ENCODE results near the gene RNF115. TPM values are rescaled to one million over a fixed set of nuclear protein-coding genes. Genes with fewer than 3 reads are reported as not detected.
A peak's percentile ranks its signal among the peaks of the same experiment; 100 is the strongest.
"Not testable (repeated sequence)": the region's sequence is repeated elsewhere in the genome, so short reads cannot be mapped to it uniquely, and the experiment has no call there.

The RNF115 gene
- total RNA-seq, 4 donors from 2014 or later: 34.3 to 54.9 (median 39.9) TPM

DNA sequence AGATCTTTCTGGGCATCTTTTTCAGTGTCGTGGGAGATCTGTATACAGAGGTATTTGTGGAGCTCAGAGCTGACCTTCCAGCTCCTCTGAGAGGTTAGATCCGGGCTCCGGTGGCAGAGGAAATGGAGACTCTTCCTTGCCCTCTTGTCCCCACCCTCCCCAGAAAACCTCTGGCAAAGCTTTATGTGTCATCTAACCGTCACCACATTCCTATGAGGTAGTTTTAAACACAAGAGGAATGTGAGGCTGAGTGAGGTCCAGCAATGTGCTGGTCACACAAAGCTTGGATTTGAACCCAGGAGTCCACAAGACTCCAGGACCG lies 103.4 kb downstream of the RNF115 start:
- Histone ChIP-seq H3K4me1 (peaks cover 0 to 17% (median 10%) of the 10 kb centered on the region in 3 donors), H3K36me3 (no peaks in the 10 kb centered on the region), H3K9me3 (no peaks in the 10 kb centered on the region), H3K27ac (peak overlapping the region in 2 of 4 donors; percentile 33 to 48), H3K4me3 (peak overlapping the region in 1 of 2 donors; percentile 43), H3K27me3 (no peaks in the 10 kb centered on the region)
- peak; percentile 9 for TF ChIP-seq POLR2AphosphoS5 (IDR thresholded peaks at IDR 0.05)
- no peak for TF ChIP-seq EP300 (IDR thresholded peaks at IDR 0.05)
- no peak for TF ChIP-seq CTCF (IDR thresholded peaks at IDR 0.05)
- no peak for TF ChIP-seq POLR2A (IDR thresholded peaks at IDR 0.05)
- ATAC-seq: peak; percentile 76
- WGBS, 2 donors (ENCODE audit: low coverage in 1 of 2): 25% methylated on average over 5 of the region's 5 CpGs; no CpG with 5 or more reads in 1 of the 2 donors

DNA sequence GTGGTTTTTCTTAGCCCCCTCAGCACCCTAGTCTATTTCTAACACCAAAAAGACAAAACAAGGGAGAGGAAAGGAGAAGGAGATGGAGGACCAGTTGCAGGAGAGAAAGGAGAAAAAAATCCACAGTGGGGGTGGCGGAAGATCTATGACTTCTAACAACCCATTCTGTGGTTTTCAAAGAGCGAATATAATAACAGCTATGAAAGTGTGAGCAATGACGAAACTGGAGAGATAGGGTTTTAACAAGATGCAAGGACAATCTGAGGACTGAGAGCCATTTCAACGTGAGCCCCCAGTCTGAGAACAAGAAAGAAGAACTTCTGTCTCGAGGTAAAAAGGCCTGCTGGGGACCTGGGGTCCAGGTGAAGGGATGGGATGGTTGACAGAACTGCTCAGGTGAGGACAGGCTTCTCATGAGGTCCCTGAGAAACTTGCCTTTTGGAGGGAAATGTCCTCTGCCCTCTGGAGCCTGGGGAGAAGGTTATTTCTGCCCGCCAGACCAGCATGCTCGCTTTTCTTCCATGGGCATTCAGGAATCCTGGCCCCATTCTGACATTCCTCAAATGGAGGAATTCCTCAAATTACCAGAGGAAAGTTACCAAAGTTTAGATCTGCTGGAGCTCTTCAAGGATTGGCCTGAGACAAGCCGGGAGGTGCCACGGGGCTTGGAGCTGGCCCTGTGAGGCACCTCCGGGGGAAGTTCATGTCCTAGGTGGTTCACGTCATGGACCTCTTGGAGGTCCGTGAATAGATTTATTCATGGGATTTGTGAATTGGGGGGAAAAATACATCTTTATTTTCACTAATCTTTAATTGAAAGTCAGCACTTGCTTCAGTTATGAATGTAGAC lies 104.4 kb downstream of the RNF115 start, which contains the start of gene CD160:
TSS of gene CD160 (plus strand) at position 270 of the 850 bp plus-strand sequence. CDS start 8,829 bp downstream, outside the sequence.
- H3K9me3 ChIP-seq: no peaks in the 10 kb centered on the region
- no peaks in the 10 kb centered on the region for H3K27me3 ChIP-seq
- peaks cover 0 to 25% (median 10%) of the 10 kb centered on the region in 3 donors for H3K4me1 ChIP-seq
- 86 to 87% methylated on average over 5 to 11 of the region's 12 CpGs for WGBS, 2 donors (ENCODE audit: low coverage in 1 of 2)
- no peak for ATAC-seq
- H3K27ac ChIP-seq: peak within 1 kb of the TSS in 1 of 4 donors; percentile 33
- TF ChIP-seq EP300 (IDR thresholded peaks at IDR 0.05): no peak
- TF ChIP-seq CTCF (IDR thresholded peaks at IDR 0.05): no peak
- TF ChIP-seq POLR2A (IDR thresholded peaks at IDR 0.05): no peak
- no peak for TF ChIP-seq POLR2AphosphoS5 (IDR thresholded peaks at IDR 0.05)
- H3K36me3 ChIP-seq: no peaks in the 10 kb centered on the region
- H3K4me3 ChIP-seq: no peak within 1 kb of the TSS

DNA sequence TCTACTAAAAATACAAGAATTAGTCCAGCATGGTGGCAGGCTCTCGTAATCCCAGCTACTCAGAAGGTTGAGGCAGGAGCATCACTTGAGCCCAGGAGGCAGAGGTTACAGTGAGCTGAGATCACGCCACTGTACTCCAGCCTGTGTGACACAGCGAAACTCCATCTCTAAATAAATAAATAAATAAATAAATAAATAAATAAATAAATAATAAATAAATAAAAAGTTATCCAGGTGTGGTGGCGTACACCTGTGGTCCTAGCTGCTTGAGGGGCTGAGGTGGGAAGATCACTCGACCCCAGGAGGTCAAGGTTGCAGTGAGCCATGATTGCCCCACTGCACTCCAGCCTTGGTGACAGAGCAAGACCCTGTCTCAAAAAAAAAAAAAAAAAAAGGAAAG lies 105.4 kb downstream of the RNF115 start:
- H3K9me3 ChIP-seq, H3K4me3 ChIP-seq, H3K27ac ChIP-seq, H3K27me3 ChIP-seq, ATAC-seq, H3K36me3 ChIP-seq: not testable (repeated sequence)
- peaks cover 0 to 33% (median 10%) of the 10 kb centered on the region in 3 donors for H3K4me1 ChIP-seq
- 94 to 97% methylated on average over 3 to 5 of the region's 5 CpGs for WGBS, 2 donors (ENCODE audit: low coverage in 1 of 2)

DNA sequence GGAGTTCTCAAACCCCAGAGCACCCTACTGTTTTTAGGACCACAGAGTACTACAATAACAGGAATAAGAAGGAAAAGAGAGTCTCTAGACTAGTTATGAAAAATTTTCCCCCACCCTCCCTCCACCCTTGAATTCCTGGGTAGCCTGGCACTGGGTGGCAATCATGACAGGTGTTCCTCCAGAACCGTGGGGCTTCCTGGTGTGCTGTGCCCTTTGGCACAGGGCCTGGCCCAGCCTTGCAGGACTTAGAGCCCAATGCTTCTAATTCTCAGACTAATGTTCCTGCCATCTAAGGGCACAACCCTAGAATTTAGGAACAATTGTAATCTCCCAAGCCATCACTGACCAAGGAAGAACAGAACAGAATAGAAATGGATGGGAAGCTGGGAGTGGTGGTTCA lies 106.1 kb downstream of the RNF115 start:
- no peak overlapping the region for H3K4me3 ChIP-seq
- H3K9me3 ChIP-seq: no peaks in the 10 kb centered on the region
- no peak for TF ChIP-seq CTCF (IDR thresholded peaks at IDR 0.05)
- TF ChIP-seq POLR2AphosphoS5 (IDR thresholded peaks at IDR 0.05): no peak
- no peak for TF ChIP-seq POLR2A (IDR thresholded peaks at IDR 0.05)
- TF ChIP-seq EP300 (IDR thresholded peaks at IDR 0.05): no peak
- H3K36me3 ChIP-seq: no peaks in the 10 kb centered on the region
- H3K27me3 ChIP-seq: no peaks in the 10 kb centered on the region
- 58% methylated on average over 1 of the region's 1 CpG; no CpG with 5 or more reads in 1 of the 2 donors for WGBS, 2 donors (ENCODE audit: low coverage in 1 of 2)
- H3K4me1 ChIP-seq: peaks cover 0 to 33% (median 10%) of the 10 kb centered on the region in 3 donors
- ATAC-seq: no peak
- H3K27ac ChIP-seq: no peak overlapping the region

DNA sequence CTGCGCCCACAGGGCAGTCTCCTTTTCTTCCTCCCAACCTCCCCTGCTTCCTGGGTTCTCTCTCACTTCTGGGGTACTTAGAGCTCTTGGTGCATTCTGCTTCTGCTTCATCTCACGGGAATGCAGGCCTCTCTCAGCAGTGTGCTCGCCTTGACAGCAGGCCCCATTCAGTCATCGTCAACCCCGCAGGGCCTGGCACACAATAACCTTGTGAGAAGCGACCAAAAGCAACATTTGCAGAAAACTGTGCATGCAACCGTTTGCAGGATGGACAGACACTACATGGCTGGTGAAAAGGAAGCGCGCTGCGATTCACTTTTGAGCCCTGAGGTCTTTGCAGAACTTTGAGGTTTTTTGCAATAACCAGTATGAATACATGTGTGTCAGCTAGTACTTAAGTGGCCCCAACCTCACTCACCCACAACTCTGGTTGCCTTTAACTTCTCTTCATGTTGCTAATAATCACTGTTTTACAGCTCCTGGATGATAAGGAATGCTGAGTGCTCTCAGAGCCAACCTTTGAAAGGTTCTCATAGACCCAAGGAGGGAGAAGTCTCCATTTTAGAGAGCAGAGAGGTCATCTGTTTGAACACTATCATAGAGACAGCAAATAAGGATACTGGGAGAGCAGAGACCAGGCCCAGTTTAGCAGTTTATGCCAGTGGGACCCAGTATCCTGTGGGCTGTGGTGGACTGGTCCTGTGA lies 107.1 kb downstream of the RNF115 start:
- peaks cover 0 to 32% (median 10%) of the 10 kb centered on the region in 3 donors for H3K4me1 ChIP-seq
- H3K9me3 ChIP-seq: no peaks in the 10 kb centered on the region
- H3K27me3 ChIP-seq: no peaks in the 10 kb centered on the region
- H3K27ac ChIP-seq: no peak overlapping the region
- 78 to 86% methylated on average over 3 to 5 of the region's 10 CpGs for WGBS, 2 donors (ENCODE audit: low coverage in 1 of 2)
- no peak for ATAC-seq
- TF ChIP-seq CTCF (IDR thresholded peaks at IDR 0.05): no peak
- TF ChIP-seq POLR2AphosphoS5 (IDR thresholded peaks at IDR 0.05): no peak
- TF ChIP-seq POLR2A (IDR thresholded peaks at IDR 0.05): no peak
- H3K4me3 ChIP-seq: no peak overlapping the region
- H3K36me3 ChIP-seq: no peaks in the 10 kb centered on the region

Data from gastroesophageal sphincter (tissue), 4 donors.